Astrocyte (in vitro differentiated cells and primary cell): ENCODE results near the gene IGFBP1. TPM values are rescaled to one million over a fixed set of nuclear protein-coding genes. Genes with fewer than 3 reads are reported as not detected.

ENCODE experiments used
- DNase-seq: peaks from one replicate; pipeline ENCODE4 v3.0.0-alpha.2; 2010; ENCODE audit warnings: low read depth
- FAIRE-seq: peaks from 2 replicates; lab custom pipeline; 2011; peaks lifted over from hg19 to GRCh38; lab: Jason Lieb, UNC
- H2AFZ ChIP-seq: 2 replicates; pipeline ENCODE4 v1.6.0; 2012; ENCODE audit warnings: low read depth, low read length, inconsistent platforms
- H3K27ac ChIP-seq: 2 replicates; pipeline ENCODE4 v1.5.1; 2011; ENCODE audit warnings: low read depth, low read length, inconsistent platforms
- H3K27me3 ChIP-seq: 2 replicates; pipeline ENCODE4 v1.6.0; 2011; ENCODE audit warnings: low read length, inconsistent platforms; ENCODE audit not compliant: insufficient read depth
- H3K36me3 ChIP-seq: 2 replicates; pipeline ENCODE4 v1.5.1; 2011; ENCODE audit warnings: low read length, inconsistent platforms; ENCODE audit not compliant: insufficient read depth
- H3K4me1 ChIP-seq: 2 replicates; pipeline ENCODE4 v1.5.1; 2011; ENCODE audit warnings: low read length, inconsistent platforms; ENCODE audit not compliant: insufficient read depth
- H3K4me2 ChIP-seq: 2 replicates; pipeline ENCODE4 v1.6.0; 2012; ENCODE audit warnings: low read length, inconsistent platforms
- H3K4me3 ChIP-seq: 2 replicates; pipeline ENCODE4 v1.5.1; 2011; ENCODE audit warnings: low read depth, mild to moderate bottlenecking, low read length, inconsistent platforms; ENCODE audit not compliant: insufficient read depth
- H3K79me2 ChIP-seq: 2 replicates; pipeline ENCODE4 v1.6.0; 2012; ENCODE audit warnings: mild to moderate bottlenecking, low read length, inconsistent platforms; ENCODE audit not compliant: insufficient read depth
- H3K9ac ChIP-seq: 2 replicates; pipeline ENCODE4 v1.6.0; 2012; ENCODE audit warnings: mild to moderate bottlenecking, low read length, inconsistent platforms
- H3K9me3 ChIP-seq: 2 replicates; pipeline ENCODE4 v1.5.1; 2012; ENCODE audit warnings: low read depth, mild to moderate bottlenecking, low read length, inconsistent platforms; ENCODE audit not compliant: insufficient read depth
- H4K20me1 ChIP-seq: 2 replicates; pipeline ENCODE4 v1.6.0; 2012; ENCODE audit warnings: low read length, inconsistent platforms; ENCODE audit not compliant: insufficient read depth
- H3K27ac Mint-ChIP-seq: one replicate; pipeline ENCODE4 v1.8.0; 2021; ENCODE audit warnings: mild to moderate bottlenecking, mixed read lengths; ENCODE audit not compliant: unreplicated experiment
- H3K27me3 Mint-ChIP-seq: one replicate; pipeline ENCODE4 v1.8.0; 2021; ENCODE audit warnings: low read depth, mixed read lengths; ENCODE audit not compliant: unreplicated experiment
- H3K36me3 Mint-ChIP-seq: one replicate; pipeline ENCODE4 v1.8.0; 2021; ENCODE audit warnings: low read depth, mixed read lengths; ENCODE audit not compliant: unreplicated experiment
- H3K4me1 Mint-ChIP-seq: one replicate; pipeline ENCODE4 v1.8.0; 2021; ENCODE audit warnings: low read depth, mixed read lengths; ENCODE audit not compliant: unreplicated experiment
- H3K4me3 Mint-ChIP-seq: one replicate; pipeline ENCODE4 v1.8.0; 2021; ENCODE audit warnings: mild to moderate bottlenecking, moderate library complexity, mixed read lengths; ENCODE audit not compliant: unreplicated experiment
- H3K9me3 Mint-ChIP-seq: one replicate; pipeline ENCODE4 v1.8.0; 2021; ENCODE audit warnings: mild to moderate bottlenecking, mixed read lengths; ENCODE audit not compliant: unreplicated experiment
- EZH2 ChIP-seq: IDR thresholded peaks from 2 replicates; pipeline ENCODE4 v1.6.1; 2012; ENCODE audit warnings: mild to moderate bottlenecking, low read length, inconsistent platforms; ENCODE audit not compliant: insufficient read depth
- total RNA-seq: library from RNA; stranded (reverse); gene quantifications from 2 replicates; pipeline ENCODE4 v1.2.1, GENCODE V29; 2021
- TF ChIP-seq, protein P1 (sequence below): IDR thresholded peaks from 2 replicates; pipeline ENCODE4 v1.5.1; 2011; ENCODE audit warnings: low read depth, mild to moderate bottlenecking, inconsistent platforms, low read length, moderate library complexity; ENCODE audit not compliant: insufficient read depth

IGFBP1 gene
- total RNA-seq, 1 donor from 2014 or later = not detected

DNA sequence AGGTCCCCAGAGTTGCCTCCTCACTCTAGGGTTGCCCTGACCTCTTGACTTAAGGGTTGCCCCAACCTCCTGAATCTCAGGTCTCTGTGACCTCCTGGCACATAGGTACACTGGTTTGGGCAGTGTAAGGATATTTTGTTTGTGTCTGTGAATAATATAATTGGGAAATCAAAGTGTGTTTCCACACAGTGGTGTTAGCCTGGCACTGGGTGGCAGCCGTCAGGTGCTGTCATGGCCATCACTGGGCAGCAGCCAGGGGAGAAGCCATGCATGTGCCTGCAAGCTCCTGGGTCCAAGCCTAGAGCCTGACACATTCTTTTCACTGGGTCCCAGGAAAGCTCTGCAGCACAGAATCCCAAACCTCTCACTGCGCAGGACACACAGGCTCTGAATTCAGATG lies 11.8 kb upstream of the IGFBP1 start:
- peaks cover 11% of the 10 kb centered on the region for H3K4me1 ChIP-seq
- no peak overlapping the region for H2AFZ ChIP-seq
- no peak overlapping the region for H3K4me2 ChIP-seq
- H3K27ac ChIP-seq = no peak overlapping the region
- H3K9ac ChIP-seq = no peak overlapping the region
- peaks cover 5% of the 10 kb centered on the region for H3K9me3 ChIP-seq
- H4K20me1 ChIP-seq = no peaks in the 10 kb centered on the region
- Mint-ChIP-seq H3K4me1 (peaks cover 7% of the 10 kb centered on the region), H3K27ac (no peak overlapping the region), H3K4me3 (no peak overlapping the region), H3K9me3 (peaks cover 12% of the 10 kb centered on the region), H3K36me3 (peaks cover 3% of the 10 kb centered on the region), H3K27me3 (peaks cover 4% of the 10 kb centered on the region)
- FAIRE-seq (no peak), DNase-seq (no peak)
- H3K36me3 ChIP-seq = no peaks in the 10 kb centered on the region
- TF ChIP-seq, protein P1, sequence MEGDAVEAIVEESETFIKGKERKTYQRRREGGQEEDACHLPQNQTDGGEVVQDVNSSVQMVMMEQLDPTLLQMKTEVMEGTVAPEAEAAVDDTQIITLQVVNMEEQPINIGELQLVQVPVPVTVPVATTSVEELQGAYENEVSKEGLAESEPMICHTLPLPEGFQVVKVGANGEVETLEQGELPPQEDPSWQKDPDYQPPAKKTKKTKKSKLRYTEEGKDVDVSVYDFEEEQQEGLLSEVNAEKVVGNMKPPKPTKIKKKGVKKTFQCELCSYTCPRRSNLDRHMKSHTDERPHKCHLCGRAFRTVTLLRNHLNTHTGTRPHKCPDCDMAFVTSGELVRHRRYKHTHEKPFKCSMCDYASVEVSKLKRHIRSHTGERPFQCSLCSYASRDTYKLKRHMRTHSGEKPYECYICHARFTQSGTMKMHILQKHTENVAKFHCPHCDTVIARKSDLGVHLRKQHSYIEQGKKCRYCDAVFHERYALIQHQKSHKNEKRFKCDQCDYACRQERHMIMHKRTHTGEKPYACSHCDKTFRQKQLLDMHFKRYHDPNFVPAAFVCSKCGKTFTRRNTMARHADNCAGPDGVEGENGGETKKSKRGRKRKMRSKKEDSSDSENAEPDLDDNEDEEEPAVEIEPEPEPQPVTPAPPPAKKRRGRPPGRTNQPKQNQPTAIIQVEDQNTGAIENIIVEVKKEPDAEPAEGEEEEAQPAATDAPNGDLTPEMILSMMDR = no peak
- no peak for TF ChIP-seq EZH2
- H3K79me2 ChIP-seq = no peaks in the 10 kb centered on the region
- H3K27me3 ChIP-seq = no peaks in the 10 kb centered on the region
- H3K4me3 ChIP-seq = no peak overlapping the region

DNA sequence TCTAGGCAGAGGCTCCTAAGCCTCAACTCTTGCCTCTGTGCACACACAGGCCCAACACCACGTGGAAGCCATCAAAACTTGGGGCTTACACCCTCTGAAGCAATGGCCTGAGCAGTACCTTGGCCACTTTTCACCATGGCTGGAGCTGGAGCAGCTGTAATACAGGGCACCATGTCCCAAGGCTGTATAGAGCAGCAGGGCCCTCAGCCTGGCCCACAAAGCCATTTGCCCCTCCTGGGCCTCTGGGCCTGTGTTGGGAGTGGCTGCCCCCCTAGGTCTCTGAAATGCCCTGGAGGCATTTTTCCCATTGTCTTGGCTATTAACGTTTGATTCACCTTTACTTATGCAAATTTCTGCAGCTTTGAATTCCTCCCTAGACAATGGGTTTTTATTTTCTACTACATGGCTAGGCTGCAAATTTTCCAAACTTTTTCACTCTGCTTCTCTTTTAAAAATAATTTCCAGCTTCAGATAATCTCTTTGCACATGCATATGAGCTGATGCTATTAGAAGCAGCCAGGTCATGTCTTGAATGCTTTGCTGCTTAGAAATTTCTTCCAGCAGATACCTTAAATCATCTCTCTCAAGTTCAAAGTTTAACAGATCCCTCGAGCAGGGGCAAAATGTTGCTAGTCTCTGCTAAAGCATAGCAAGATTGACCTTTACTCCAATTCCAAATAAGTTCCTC lies 9.7 kb upstream of the IGFBP1 start:
- Histone ChIP-seq H3K4me1 (peaks cover 24% of the 10 kb centered on the region), H3K36me3 (no peaks in the 10 kb centered on the region), H2AFZ (no peak overlapping the region), H3K79me2 (no peaks in the 10 kb centered on the region), H3K9ac (no peak overlapping the region), H3K27ac (no peak overlapping the region), H3K4me2 (no peak overlapping the region), H3K9me3 (peaks cover 5% of the 10 kb centered on the region), H3K27me3 (no peaks in the 10 kb centered on the region), H3K4me3 (no peak overlapping the region), H4K20me1 (no peaks in the 10 kb centered on the region)
- DNase-seq (no peak), FAIRE-seq (no peak)
- Mint-ChIP-seq H3K9me3 (peaks cover 12% of the 10 kb centered on the region), H3K27ac (no peak overlapping the region), H3K4me1 (peaks cover 7% of the 10 kb centered on the region), H3K36me3 (peaks cover 3% of the 10 kb centered on the region), H3K27me3 (peaks cover 8% of the 10 kb centered on the region), H3K4me3 (no peak overlapping the region)
- no peak for TF ChIP-seq EZH2
- TF ChIP-seq, protein P1 = no peak

GRCh38 chr7:45880433-45880860 lies 7.8 kb upstream of the IGFBP1 start:
- H3K27me3 Mint-ChIP-seq = peaks cover 16% of the 10 kb centered on the region
- DNase-seq = no peak
- H3K4me1 Mint-ChIP-seq = peaks cover under 1% of the 10 kb centered on the region

More at GRCh38 chr7:45880433-45880860, 7.8 kb upstream of the IGFBP1 start:
- Histone ChIP-seq H3K27me3 (no peaks in the 10 kb centered on the region), H3K9ac (no peak overlapping the region), H3K4me2 (no peak overlapping the region), H4K20me1 (no peaks in the 10 kb centered on the region), H3K4me1 (peaks cover 17% of the 10 kb centered on the region), H3K27ac (no peak overlapping the region), H3K79me2 (no peaks in the 10 kb centered on the region), H3K4me3 (no peak overlapping the region), H3K9me3 (peaks cover 5% of the 10 kb centered on the region), H2AFZ (no peak overlapping the region), H3K36me3 (no peaks in the 10 kb centered on the region)
- Mint-ChIP-seq H3K4me3 (no peak overlapping the region), H3K9me3 (peaks cover 12% of the 10 kb centered on the region), H3K36me3 (peaks cover 3% of the 10 kb centered on the region), H3K27ac (no peak overlapping the region)
- FAIRE-seq = no peak
- TF ChIP-seq, protein P1 = no peak
- no peak for TF ChIP-seq EZH2
